ENCODE data around the gene MRPS18A.
"Not testable (repeated sequence)": the region's sequence is repeated elsewhere in the genome, so short reads cannot be mapped to it uniquely, and the experiment has no call there.

MRPS18A gene

GRCh38 chr6:43670623-43670986 lies 17.0 kb downstream of the MRPS18A start:
- DNase-seq (ENCODE audit: low spot score) = no peak

GRCh38 chr6:43669922-43670622 lies 17.5 kb downstream of the MRPS18A start:
- no peak for DNase-seq (ENCODE audit: low spot score)

GRCh38 chr6:43669050-43669921 lies 18.3 kb downstream of the MRPS18A start:
- no peak for DNase-seq (ENCODE audit: low spot score)

- DNase-seq (ENCODE audit: low spot score) = peak; percentile 28
These were observed 19.2 kb downstream of the MRPS18A start for GRCh38 chr6:43668151-43669028.

GRCh38 chr6:43667245-43668150 lies 20.1 kb downstream of the MRPS18A start:
- DNase-seq (ENCODE audit: low spot score) = peak; percentile 77

- DNase-seq (ENCODE audit: low spot score) = no peak
These were observed 21.2 kb downstream of the MRPS18A start for GRCh38 chr6:43666196-43666920.

- no peak for DNase-seq (ENCODE audit: low spot score)
These were observed 22.2 kb downstream of the MRPS18A start for GRCh38 chr6:43665376-43665775.

- DNase-seq (ENCODE audit: low spot score) = not testable (repeated sequence)
These were observed 24.6 kb downstream of the MRPS18A start for GRCh38 chr6:43662948-43663347.

- DNase-seq (ENCODE audit: low spot score) = no peak
These were observed 29.4 kb downstream of the MRPS18A start for GRCh38 chr6:43658161-43658560.

- DNase-seq (ENCODE audit: low spot score) = no peak
These were observed 30.3 kb downstream of the MRPS18A start for GRCh38 chr6:43657221-43657802.

GRCh38 chr6:43652822-43653221 lies 34.8 kb downstream of the MRPS18A start:
- DNase-seq (ENCODE audit: low spot score) = not testable (repeated sequence)

GRCh38 chr6:43648248-43648647 lies 39.3 kb downstream of the MRPS18A start:
- DNase-seq (ENCODE audit: low spot score) = no peak

GRCh38 chr6:43647613-43648012 lies 40.0 kb downstream of the MRPS18A start:
- no peak for DNase-seq (ENCODE audit: low spot score)

GRCh38 chr6:43645613-43645964 lies 42.0 kb downstream of the MRPS18A start:
- DNase-seq (ENCODE audit: low spot score) = no peak

- peak; percentile 64 for DNase-seq (ENCODE audit: low spot score)
These were observed 42.5 kb downstream of the MRPS18A start, which contains the start of gene RSPH9 for GRCh38 chr6:43644940-43645612. Gene RSPH9, plus strand, starts transcription at chr6:43645036. Its CDS starts 63 bp downstream, at chr6:43645099.

GRCh38 chr6:43639984-43640800 lies 47.4 kb downstream of the MRPS18A start:
- DNase-seq (ENCODE audit: low spot score) = no peak

GRCh38 chr6:43636308-43636659 lies 51.3 kb downstream of the MRPS18A start:
- DNase-seq (ENCODE audit: low spot score) = peak; percentile 7

GRCh38 chr6:43635387-43636307 lies 51.9 kb downstream of the MRPS18A start, which contains the start of gene MAD2L1BP:
Gene MAD2L1BP, plus strand, starts transcription at chr6:43635840. Its CDS starts 36 bp downstream, at chr6:43635876.
- peak; percentile 81 for DNase-seq (ENCODE audit: low spot score)
